ENCODE data around the gene OR10X1. TPM values are rescaled to one million over a fixed set of nuclear protein-coding genes. Genes with fewer than 3 reads are reported as not detected.
A peak's percentile ranks its signal among the peaks of the same experiment; 100 is the strongest.

The OR10X1 gene
- total RNA-seq, 2 donors from 2014 or later: not detected

- DNase-seq (ENCODE audit: low spot score): no peak
- no peak for TF ChIP-seq CTCF (IDR thresholded peaks at IDR 0.05)
- H3K4me1 ChIP-seq: no peaks in the 10 kb centered on the region
- no peak overlapping the region for H3K4me3 ChIP-seq
- no peak overlapping the region for H3K27ac ChIP-seq
- H3K9me3 ChIP-seq: no peaks in the 10 kb centered on the region
- H3K36me3 ChIP-seq: no peaks in the 10 kb centered on the region
- H3K27me3 ChIP-seq: no peaks in the 10 kb centered on the region
Observed at GRCh38 chr1:158564608-158565007, 15.1 kb downstream of the OR10X1 start.

- no peak for TF ChIP-seq CTCF (IDR thresholded peaks at IDR 0.05)
- H3K9me3 ChIP-seq: no peaks in the 10 kb centered on the region
- H3K4me1 ChIP-seq: no peaks in the 10 kb centered on the region
- no peak overlapping the region for H3K27ac ChIP-seq
- H3K27me3 ChIP-seq: no peaks in the 10 kb centered on the region
- H3K4me3 ChIP-seq: no peak overlapping the region
- no peak for DNase-seq (ENCODE audit: low spot score)
- no peaks in the 10 kb centered on the region for H3K36me3 ChIP-seq
Observed at GRCh38 chr1:158563853-158564252, 15.8 kb downstream of the OR10X1 start.

GRCh38 chr1:158559696-158560095 is 20.0 kb downstream of the OR10X1 start:
- Histone ChIP-seq H3K9me3 (no peaks in the 10 kb centered on the region), H3K36me3 (no peaks in the 10 kb centered on the region), H3K4me1 (no peaks in the 10 kb centered on the region), H3K27ac (no peak overlapping the region), H3K4me3 (no peak overlapping the region), H3K27me3 (no peaks in the 10 kb centered on the region)
- TF ChIP-seq CTCF (IDR thresholded peaks at IDR 0.05): no peak
- no peak for DNase-seq (ENCODE audit: low spot score)

- H3K4me1 ChIP-seq: no peaks in the 10 kb centered on the region
- no peak for TF ChIP-seq CTCF (IDR thresholded peaks at IDR 0.05)
- H3K36me3 ChIP-seq: no peaks in the 10 kb centered on the region
- peak within 1 kb of the TSS in 1 of 2 donors; percentile 16 for H3K27ac ChIP-seq
- no peak within 1 kb of the TSS for H3K4me3 ChIP-seq
- no peaks in the 10 kb centered on the region for H3K9me3 ChIP-seq
- no peak for DNase-seq (ENCODE audit: low spot score)
- no peaks in the 10 kb centered on the region for H3K27me3 ChIP-seq
Observed at GRCh38 chr1:158554352-158554751, 25.3 kb downstream of the OR10X1 start, which contains the start of gene OR6Y1. Gene OR6Y1, minus strand, starts transcription at chr1:158554405. Its CDS starts 6,300 bp downstream, at chr1:158548105.

GRCh38 chr1:158552296-158552695 is 27.4 kb downstream of the OR10X1 start:
- H3K9me3 ChIP-seq: no peaks in the 10 kb centered on the region
- peak overlapping the region in 1 of 2 donors; percentile 3 for H3K27ac ChIP-seq
- DNase-seq (ENCODE audit: low spot score): no peak
- H3K4me3 ChIP-seq: no peak overlapping the region
- no peak for TF ChIP-seq CTCF (IDR thresholded peaks at IDR 0.05)
- H3K36me3 ChIP-seq: no peaks in the 10 kb centered on the region
- no peaks in the 10 kb centered on the region for H3K27me3 ChIP-seq
- no peaks in the 10 kb centered on the region for H3K4me1 ChIP-seq

- Histone ChIP-seq H3K4me1 (no peaks in the 10 kb centered on the region), H3K9me3 (no peaks in the 10 kb centered on the region), H3K36me3 (no peaks in the 10 kb centered on the region), H3K27me3 (no peaks in the 10 kb centered on the region), H3K27ac (no peak overlapping the region), H3K4me3 (no peak overlapping the region)
- DNase-seq (ENCODE audit: low spot score): no peak
- no peak for TF ChIP-seq CTCF (IDR thresholded peaks at IDR 0.05)
Observed at GRCh38 chr1:158547533-158547932, 32.2 kb downstream of the OR10X1 start.
